HEK293T (cell line): ENCODE measurements around the gene NKX2-1.

Source experiments
- ELF4 ChIP-seq: fragments of 450-650 bp; IDR thresholded peaks from 2 replicates; pipeline ENCODE4 v1.6.1; 2017; ENCODE audit warnings: antibody characterized with exemption
- FOXA1 ChIP-seq: fragments of 450-650 bp; IDR thresholded peaks from 2 replicates; pipeline ENCODE4 v1.6.1; 2016; ENCODE audit warnings: mild to moderate bottlenecking
- SP1 ChIP-seq: fragments of 450-650 bp; IDR thresholded peaks from 2 replicates; pipeline ENCODE4 v1.6.1; 2017
- ZNF384 ChIP-seq: fragments of 450-650 bp; IDR thresholded peaks from 2 replicates; pipeline ENCODE4 v1.6.1; 2016

DNA sequence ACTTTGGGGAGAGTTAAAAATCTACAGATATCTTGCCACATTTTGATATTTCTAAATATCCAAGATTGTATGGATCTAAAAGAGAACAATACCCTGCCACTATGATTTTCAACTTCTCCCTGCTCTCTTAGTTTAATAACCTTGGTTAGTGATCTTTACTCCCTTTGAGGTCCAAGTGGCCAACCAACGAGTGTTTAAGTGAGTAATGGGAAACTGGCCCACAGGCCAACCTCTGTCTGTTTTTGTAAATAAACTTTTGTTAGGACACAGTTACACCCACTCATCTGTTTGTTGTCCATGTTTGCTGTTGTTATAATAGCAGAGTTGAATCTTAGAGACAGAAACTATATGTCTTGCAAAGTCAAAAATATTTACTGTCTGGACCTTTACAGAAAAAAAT, 30.9 kb upstream of the NKX2-1 start:
- TF ChIP-seq SP1, result no peak
- no peak for TF ChIP-seq FOXA1
- TF ChIP-seq ZNF384, result no peak
- no peak for TF ChIP-seq ELF4
